SK-N-SH (cell line): ENCODE measurements around the gene TRIM8. TPM values are rescaled to one million over a fixed set of nuclear protein-coding genes. Genes with fewer than 3 reads are reported as not detected.

Experiments
- CTCF ChIA-PET: fragments of 300-600, 350-600 bp; formaldehyde crosslinking; extraction: SDS; loops from one replicate; lab custom pipeline; 2021; lab: Yijun Ruan, JAX
- POLR2A ChIA-PET: fragments of 350-600 bp; sonication (Branson Sonifier 250); formaldehyde crosslinking; extraction: SDS; loops from one replicate; lab custom pipeline; 2020; ENCODE audit warnings: antibody characterized with exemption, inconsistent platforms; lab: Yijun Ruan, JAX
- DNase-seq: peaks from one replicate; pipeline ENCODE4 v3.0.0; 2012
- H2AFZ ChIP-seq: fragments of 200-600 bp; sonication (generic); 2 replicates; pipeline ENCODE4 v1.8.1; 2016; ENCODE audit warnings: antibody characterized with exemption, mild to moderate bottlenecking, low read depth
- H3F3A ChIP-seq: fragments of 200-600 bp; sonication (generic); replicated peaks from 2 replicates; pipeline ENCODE3; 2016; ENCODE audit warnings: antibody characterized with exemption, mild to moderate bottlenecking; ENCODE audit not compliant: insufficient read depth
- H3K27ac ChIP-seq, 2 experiments: fragments of 200-500 bp in 1 of 2; fragments of 200-600 bp in 1 of 2; sonication (Bioruptor generic) in 1 of 2; sonication (generic), shearing (Covaris generic) in 1 of 2; 2 replicates each; pipeline versions ENCODE4 v1.5.1 to v1.6.1; 2014 to 2016; ENCODE audit warnings: low read depth in 2 of 2, inconsistent platforms in 1 of 2, low read length in 1 of 2, mild to moderate bottlenecking in 1 of 2, mixed read lengths in 1 of 2
- H3K27me3 ChIP-seq: fragments of 200-600 bp; sonication (generic), shearing (Covaris generic); 2 replicates; pipeline ENCODE4 v1.6.1; 2016; ENCODE audit warnings: mixed run types; ENCODE audit not compliant: insufficient read depth
- H3K36me3 ChIP-seq, 2 experiments: fragments of 200-500 bp in 1 of 2; fragments of 200-600 bp in 1 of 2; sonication (Bioruptor generic) in 1 of 2; sonication (generic) in 1 of 2; replicated peaks in 1 of 2; 2 replicates each; pipeline versions ENCODE3 to v1.5.1; 2014 to 2016; ENCODE audit warnings: low read length in 1 of 2, mild to moderate bottlenecking in 1 of 2; ENCODE audit not compliant: insufficient read depth in 2 of 2, control insufficient read depth in 1 of 2
- H3K4me1 ChIP-seq, 2 experiments: fragments of 200-500 bp in 1 of 2; fragments of 200-600 bp in 1 of 2; sonication (Bioruptor generic) in 1 of 2; sonication (generic), shearing (Covaris generic) in 1 of 2; 2 replicates each; pipeline versions ENCODE4 v1.5.1 to v1.6.1; 2014 to 2016; ENCODE audit warnings: low read depth in 1 of 2, low read length in 1 of 2, mixed run types in 1 of 2; ENCODE audit not compliant: insufficient read depth in 2 of 2, control insufficient read depth in 1 of 2
- H3K4me2 ChIP-seq: fragments of 200-600 bp; sonication (generic), shearing (Covaris generic); 2 replicates; pipeline ENCODE4 v1.6.1; 2017; ENCODE audit warnings: mixed run types
- H3K4me3 ChIP-seq, 2 experiments: fragments of 200-500 bp in 1 of 2; fragments of 200-600 bp in 1 of 2; sonication (Bioruptor generic) in 1 of 2; sonication (generic), shearing (Covaris generic) in 1 of 2; 2 replicates each; pipeline versions ENCODE4 v1.5.1 to v1.8.1; 2014 to 2016; ENCODE audit warnings: low read depth in 2 of 2, inconsistent platforms in 1 of 2, low read length in 1 of 2, mild to moderate bottlenecking in 1 of 2, mixed read lengths in 1 of 2, moderate library complexity in 1 of 2
- H3K79me2 ChIP-seq: fragments of 200-600 bp; sonication (generic); 2 replicates; pipeline ENCODE4 v1.8.1; 2017; ENCODE audit warnings: mild to moderate bottlenecking; ENCODE audit not compliant: insufficient read depth
- H3K9ac ChIP-seq: fragments of 200-600 bp; sonication (generic); 2 replicates; pipeline ENCODE4 v1.6.1; 2017; ENCODE audit warnings: mixed run types
- H3K9me2 ChIP-seq: fragments of 200-600 bp; sonication (generic); 2 replicates; pipeline ENCODE4 v1.6.1; 2017; ENCODE audit warnings: mixed run types
- H3K9me3 ChIP-seq: fragments of 200-600 bp; sonication (generic); 2 replicates; pipeline ENCODE4 v1.6.1; 2017; ENCODE audit warnings: mixed run types, mild to moderate bottlenecking, moderate library complexity
- H4K20me1 ChIP-seq: fragments of 200-600 bp; sonication (generic); 2 replicates; pipeline ENCODE4 v1.6.1; 2017; ENCODE audit warnings: mild to moderate bottlenecking, mixed run types; ENCODE audit not compliant: insufficient read depth
- CTCF ChIP-seq: fragments of 200-600 bp; sonication (generic); IDR thresholded peaks from 2 replicates; pipeline ENCODE4 v1.6.1; 2017; ENCODE audit warnings: antibody characterized with exemption, mild to moderate bottlenecking, moderate library complexity
- ELF1 ChIP-seq: IDR thresholded peaks from 2 replicates; pipeline ENCODE4 v1.4.0; 2012
- EP300 ChIP-seq, 2 experiments: IDR thresholded peaks; 2 replicates each; pipeline versions ENCODE4 v1.4.0 to v1.6.1; 2012; ENCODE audit warnings: borderline replicate concordance in 1 of 2, low read depth in 1 of 2, low read length in 1 of 2
- FOSL2 ChIP-seq: IDR thresholded peaks from 2 replicates; pipeline ENCODE4 v1.4.0; 2012; ENCODE audit warnings: low read depth, mild to moderate bottlenecking, moderate library complexity, borderline replicate concordance
- FOXJ3 ChIP-seq: sonication (generic); formaldehyde crosslinking; IDR thresholded peaks from 2 replicates; pipeline ENCODE4 v1.5.1; 2020; ENCODE audit warnings: mild to moderate bottlenecking, missing genetic modification reagents
- FOXM1 ChIP-seq: IDR thresholded peaks from 2 replicates; pipeline ENCODE4 v1.4.0; 2012; ENCODE audit warnings: low read depth, mild to moderate bottlenecking
- GABPA ChIP-seq: IDR thresholded peaks from 2 replicates; pipeline ENCODE4 v1.4.0; 2012; ENCODE audit warnings: low read depth, mild to moderate bottlenecking
- GATA2 ChIP-seq: sonication (generic); formaldehyde crosslinking; IDR thresholded peaks from 2 replicates; pipeline ENCODE4 v1.5.0; 2020; ENCODE audit warnings: mild to moderate bottlenecking, missing genetic modification reagents
- JUND ChIP-seq: IDR thresholded peaks from 2 replicates; pipeline ENCODE4 v1.4.0; 2012
- MAX ChIP-seq: IDR thresholded peaks from 2 replicates; pipeline ENCODE4 v1.4.0; 2012; ENCODE audit warnings: low read depth
- MEF2A ChIP-seq: IDR thresholded peaks from 2 replicates; pipeline ENCODE4 v1.4.0; 2012; ENCODE audit warnings: low read depth, borderline replicate concordance
- MXI1 ChIP-seq: IDR thresholded peaks from 2 replicates; pipeline ENCODE4 v1.6.1; 2012; ENCODE audit warnings: mild to moderate bottlenecking, low read depth, low read length, improper control_type of control experiment
- NFIC ChIP-seq: IDR thresholded peaks from 2 replicates; pipeline ENCODE4 v1.4.0; 2012; ENCODE audit warnings: borderline replicate concordance
- POLR2AphosphoS5 ChIP-seq: IDR thresholded peaks from 2 replicates; pipeline ENCODE4 v1.6.1; 2012; ENCODE audit warnings: low read depth, low read length
- RAD21 ChIP-seq: IDR thresholded peaks from 2 replicates; pipeline ENCODE4 v1.6.1; 2012; ENCODE audit warnings: mild to moderate bottlenecking, low read length
- RCOR1 ChIP-seq: fragments of 150-350 bp; IDR thresholded peaks from 2 replicates; pipeline ENCODE4 v1.6.1; 2017; ENCODE audit warnings: antibody characterized with exemption, low read length
- REST ChIP-seq: IDR thresholded peaks from 2 replicates; pipeline ENCODE4 v1.6.1; 2012; ENCODE audit warnings: mild to moderate bottlenecking, low read depth, low read length, moderate library complexity
- SMC3 ChIP-seq: IDR thresholded peaks from 2 replicates; pipeline ENCODE4 v1.6.1; 2012; ENCODE audit warnings: low read depth, low read length, improper control_type of control experiment
- TAF1 ChIP-seq: IDR thresholded peaks from 2 replicates; pipeline ENCODE4 v1.6.1; 2012; ENCODE audit warnings: low read depth, mild to moderate bottlenecking, low read length, moderate library complexity, borderline replicate concordance
- TCF12 ChIP-seq: IDR thresholded peaks from 2 replicates; pipeline ENCODE4 v1.4.0; 2012
- TEAD4 ChIP-seq: IDR thresholded peaks from 2 replicates; pipeline ENCODE4 v1.4.0; 2012; ENCODE audit warnings: mild to moderate bottlenecking, borderline replicate concordance; ENCODE audit not compliant: insufficient read depth
- USF1 ChIP-seq: IDR thresholded peaks from 2 replicates; pipeline ENCODE4 v1.4.0; 2012; ENCODE audit warnings: low read depth, borderline replicate concordance
- USF2 ChIP-seq: fragments of 150-350 bp; IDR thresholded peaks from 2 replicates; pipeline ENCODE4 v1.6.1; 2017; ENCODE audit warnings: antibody characterized with exemption, low read length, low read depth, borderline replicate concordance
- YY1 ChIP-seq: IDR thresholded peaks from 2 replicates; pipeline ENCODE4 v1.4.0; 2012; ENCODE audit warnings: low read depth, mild to moderate bottlenecking
- WGBS: methylation state at CpG from one replicate; pipeline ENCODE4 v1.1.6; 2017; ENCODE audit warnings: low lambda C conversion rate; 5-methylcytosine and 5-hydroxymethylcytosine counted together
- polyA plus RNA-seq, 3 experiments: library from polyadenylated mRNA; depleted of rRNA; stranded (reverse); fragments of >200 nt; gene quantifications; 2 replicates each; pipeline ENCODE4 v1.2.3, GENCODE V29; 2012

The TRIM8 gene
- polyA plus RNA-seq, 1 of the 3 experiments (the other 2 are of a cell fraction): 108 TPM

- ChIA-PET CTCF (interaction anchor here (0.7 to 4.7 kb wide), 14 partner anchors 8 to 143 kb away, joined by 3 to 56 read pairs (median 13); partner anchors contain the start of genes ACTR1A, ARL3, SFXN2 and SUFU), POLR2A (interaction anchor here (0.5 to 3.5 kb wide), 7 partner anchors 10 to 884 kb away, joined by 3 to 33 read pairs (median 12); partner anchors contain the start of genes ARL3, SFXN2 and WBP1L)
- Histone ChIP-seq H3F3A (peaks cover 26% of the 10 kb centered on the region), H3K36me3 (peaks cover under 1 to 4% of the 10 kb centered on the region in 2 experiments), H3K9ac (peak overlapping the region; percentile 99), H3K27me3 (no peaks in the 10 kb centered on the region), H4K20me1 (peaks cover 59% of the 10 kb centered on the region), H3K4me3 (peak overlapping the region; percentile 56 to 99), H3K27ac (peak overlapping the region; percentile 92 to 93), H3K79me2 (peaks cover 81% of the 10 kb centered on the region), H3K4me2 (peak overlapping the region; percentile 96), H3K9me2 (no peaks in the 10 kb centered on the region), H2AFZ (no peak overlapping the region), H3K4me1 (peaks cover 28 to 52% of the 10 kb centered on the region in 2 experiments), H3K9me3 (no peaks in the 10 kb centered on the region)
- DNase-seq: peak; percentile 66
- WGBS: 0% methylated on average over 13 of the region's 29 CpGs
- TF ChIP-seq FOXJ3 (CRISPR knock-in tag) (no peak), RAD21 (no peak), GATA2 (CRISPR knock-in tag) (no peak), USF2 (no peak), GABPA (peak; percentile 47), JUND (peak; percentile 77), ELF1 (no peak), NFIC (peak; percentile 34; the same call in 1 of the 2 replicates), SMC3 (no peak), RCOR1 (no peak), YY1 (no peak), FOSL2 (peak; percentile 83; the same call in 1 of the 2 replicates), REST (no peak), FOXM1 (no peak), MXI1 (0 out of 2 replicates have a peak, but pooled peaks have one; percentile 0), CTCF (no peak), EP300 (IDR thresholded peaks at IDR 0.05; ENCODE audit: borderline replicate concordance in 1 of 2, low read depth in 1 of 2, low read length in 1 of 2) (peak in 1 of 2 experiments; percentile 31; a peak in 1 of 4 replicates), POLR2AphosphoS5 (no peak; the same call in none of the 2 replicates), TCF12 (peak; percentile 50; the same call in 1 of the 2 replicates), MEF2A (no peak), MAX (peak; percentile 23; the same call in 1 of the 2 replicates), TAF1 (peak; percentile 38; the same call in 1 of the 2 replicates), TEAD4 (no peak), USF1 (no peak)
Observed at GRCh38 chr10:102645741-102646609, 1.7 kb downstream of the TRIM8 start.
